Ovary (tissue), 3 donors: Measurements from ENCODE around the gene DEFB123.

ENCODE experiments used
- CTCF ChIP-seq, 3 donors: fragments of 450-650 bp in 2 of 3; fragments of 200-600 bp in 1 of 3; IDR thresholded peaks; one replicate each; pipeline versions ENCODE4 v1.5.1 to v1.8.0; 2016 to 2022; ENCODE audit warnings: antibody characterized with exemption in 3 of 3, mild to moderate bottlenecking in 1 of 3
- POLR2A ChIP-seq: fragments of 450-650 bp; IDR thresholded peaks from one replicate; pipeline ENCODE4 v1.6.1; 2017; ENCODE audit warnings: antibody characterized with exemption, mild to moderate bottlenecking, moderate library complexity
- donor health status: DM: no; HTN: no; CAD: no.

GRCh38 chr20:31446084-31446819, 5.8 kb downstream of the DEFB123 start:
- no peak for TF ChIP-seq CTCF (IDR thresholded peaks at IDR 0.05)
- TF ChIP-seq POLR2A, result no peak
